MM.1S (cell line): ENCODE data around the gene CTSO.

Source experiments
- DNase-seq: peaks from one replicate; pipeline ENCODE4 v3.0.0-alpha.2; 2015
- H2AFZ ChIP-seq: fragments of 300-600 bp; sonication (generic); 2 replicates; pipeline ENCODE4 v1.6.0; 2016; ENCODE audit warnings: antibody characterized with exemption, low read length
- H3F3A ChIP-seq: fragments of 300-600 bp; sonication (generic); 2 replicates; pipeline ENCODE4 v1.6.1; 2016; ENCODE audit warnings: mild to moderate bottlenecking, antibody characterized with exemption, low read length, moderate library complexity, mixed read lengths; ENCODE audit not compliant: insufficient read depth
- H3K27ac ChIP-seq: fragments of 300-600 bp; sonication (generic); 2 replicates; pipeline ENCODE4 v1.5.1; 2016; ENCODE audit warnings: mild to moderate bottlenecking, low read length
- H3K27me3 ChIP-seq: fragments of 300-600 bp; sonication (generic); replicated peaks from 2 replicates; pipeline ENCODE4 v1.6.0; 2016; ENCODE audit warnings: low read length; ENCODE audit not compliant: insufficient read depth
- H3K36me3 ChIP-seq: fragments of 300-600 bp; sonication (generic); replicated peaks from 2 replicates; pipeline ENCODE4 v1.6.1; 2016; ENCODE audit warnings: mild to moderate bottlenecking, low read length, mixed read lengths; ENCODE audit not compliant: insufficient read depth
- H3K4me1 ChIP-seq: fragments of 300-600 bp; sonication (generic); 2 replicates; pipeline ENCODE4 v1.6.1; 2016; ENCODE audit warnings: low read length, mixed read lengths
- H3K4me2 ChIP-seq: fragments of 300-600 bp; sonication (generic); 2 replicates; pipeline ENCODE4 v1.6.0; 2016; ENCODE audit warnings: low read depth, low read length
- H3K4me3 ChIP-seq: fragments of 300-600 bp; sonication (generic); 2 replicates; pipeline ENCODE4 v1.5.1; 2016; ENCODE audit warnings: low read length, mixed read lengths
- H3K79me2 ChIP-seq: fragments of 300-600 bp; sonication (generic); 2 replicates; pipeline ENCODE4 v1.6.1; 2016; ENCODE audit warnings: mixed run types, low read length, mixed read lengths
- H3K9ac ChIP-seq: fragments of 300-600 bp; sonication (generic); 2 replicates; pipeline ENCODE4 v1.6.1; 2016; ENCODE audit warnings: low read length, mixed read lengths
- H3K9me2 ChIP-seq: fragments of 300-600 bp; sonication (generic); replicated peaks from 2 replicates; pipeline ENCODE4 v1.6.1; 2016; ENCODE audit warnings: mild to moderate bottlenecking, low read length, mixed read lengths; ENCODE audit not compliant: insufficient read depth
- H3K9me3 ChIP-seq: fragments of 300-600 bp; sonication (generic); replicated peaks from 2 replicates; pipeline ENCODE4 v1.6.1; 2016; ENCODE audit warnings: mild to moderate bottlenecking, low read length, mixed read lengths; ENCODE audit not compliant: insufficient read depth
- H4K20me1 ChIP-seq: fragments of 300-600 bp; sonication (generic); 2 replicates; pipeline ENCODE4 v1.6.1; 2016; ENCODE audit warnings: mild to moderate bottlenecking, low read length, moderate library complexity, mixed read lengths; ENCODE audit not compliant: insufficient read depth
- CTCF ChIP-seq: fragments of 300-600 bp; sonication (generic); IDR thresholded peaks from 2 replicates; pipeline ENCODE4 v1.5.1; 2016; ENCODE audit warnings: antibody characterized with exemption, low read length, mixed read lengths
- EZH2 ChIP-seq: fragments of 300-600 bp; sonication (generic); optimal IDR thresholded peaks from 2 replicates; pipeline ENCODE3; 2017; ENCODE audit warnings: low read depth, mild to moderate bottlenecking, antibody characterized with exemption, low read length, mixed read lengths
- EZH2phosphoT487 ChIP-seq: fragments of 300-600 bp; sonication (generic); IDR thresholded peaks from 2 replicates; pipeline ENCODE4 v1.6.1; 2018; ENCODE audit warnings: antibody characterized with exemption, low read length

The CTSO gene

GRCh38 chr4:155974476-155974749 is 20.7 kb upstream of the CTSO start:
- Histone ChIP-seq H2AFZ (no peak overlapping the region), H3K4me3 (no peak overlapping the region), H3K27me3 (no peaks in the 10 kb centered on the region), H3K27ac (peak overlapping the region; percentile 30; the same call in 1 of the 2 replicates), H3K9me3 (no peaks in the 10 kb centered on the region), H3F3A (no peaks in the 10 kb centered on the region), H3K79me2 (no peaks in the 10 kb centered on the region), H4K20me1 (no peaks in the 10 kb centered on the region), H3K9me2 (no peaks in the 10 kb centered on the region), H3K4me2 (peak overlapping the region; percentile 11; the same call in 1 of the 2 replicates), H3K4me1 (peaks cover 17% of the 10 kb centered on the region), H3K9ac (no peak overlapping the region), H3K36me3 (no peaks in the 10 kb centered on the region)
- no peak for TF ChIP-seq CTCF
- no peak for TF ChIP-seq EZH2
- no peak for TF ChIP-seq EZH2phosphoT487
- DNase-seq: peak; percentile 79

GRCh38 chr4:155973639-155974475 is 20.2 kb upstream of the CTSO start:
- no peaks in the 10 kb centered on the region for H3K9me3 ChIP-seq
- peaks cover 17% of the 10 kb centered on the region for H3K4me1 ChIP-seq
- TF ChIP-seq EZH2phosphoT487: no peak
- no peak for TF ChIP-seq EZH2
- no peak for TF ChIP-seq CTCF
- peak overlapping the region; percentile 7; the same call in 1 of the 2 replicates for H2AFZ ChIP-seq
- no peaks in the 10 kb centered on the region for H3K27me3 ChIP-seq
- no peaks in the 10 kb centered on the region for H3K36me3 ChIP-seq
- H3K79me2 ChIP-seq: no peaks in the 10 kb centered on the region
- no peak overlapping the region for H3K9ac ChIP-seq
- no peak overlapping the region for H3K4me3 ChIP-seq
- peak overlapping the region; percentile 30; the same call in 1 of the 2 replicates for H3K27ac ChIP-seq
- H3K4me2 ChIP-seq: peak overlapping the region; percentile 11; the same call in 1 of the 2 replicates
- H3F3A ChIP-seq: no peaks in the 10 kb centered on the region
- H4K20me1 ChIP-seq: no peaks in the 10 kb centered on the region
- DNase-seq: no peak
- no peaks in the 10 kb centered on the region for H3K9me2 ChIP-seq

GRCh38 chr4:155972098-155972497 is 18.4 kb upstream of the CTSO start:
- Histone ChIP-seq H3K9me3 (no peaks in the 10 kb centered on the region), H3K27ac (no peak overlapping the region), H3K4me1 (peaks cover 17% of the 10 kb centered on the region), H3K79me2 (no peaks in the 10 kb centered on the region), H3K4me2 (no peak overlapping the region), H3K4me3 (no peak overlapping the region), H3K27me3 (no peaks in the 10 kb centered on the region), H3K9ac (no peak overlapping the region), H4K20me1 (no peaks in the 10 kb centered on the region), H3K36me3 (no peaks in the 10 kb centered on the region), H3F3A (no peaks in the 10 kb centered on the region), H3K9me2 (no peaks in the 10 kb centered on the region), H2AFZ (no peak overlapping the region)
- TF ChIP-seq CTCF: peak; percentile 27; the same call in 1 of the 2 replicates
- TF ChIP-seq EZH2phosphoT487: no peak
- TF ChIP-seq EZH2: no peak
- no peak for DNase-seq
